CD4-positive, alpha-beta T cell (primary cell): ENCODE results near the gene PPP2R2C. TPM values are rescaled to one million over a fixed set of nuclear protein-coding genes. Genes with fewer than 3 reads are reported as not detected.

Source experiments
- ATAC-seq: fragments of 200-7000 bp; cut with Tn5 transposase; one replicate; pipeline ENCODE4 v1.10.0; 2022; ENCODE audit warnings: mild to moderate bottlenecking; ENCODE audit not compliant: poor library complexity
- CTCF ChIA-PET: fragments of 350-600 bp; sonication (Branson Sonifier 250); formaldehyde crosslinking; loops from one replicate; lab custom pipeline; 2021; ENCODE audit warnings: antibody characterized with exemption, inconsistent platforms; lab: Charles Lee
- POLR2A ChIA-PET: fragments of 350-600 bp; sonication (Branson Sonifier 250); formaldehyde crosslinking; loops from one replicate; lab custom pipeline; 2021; ENCODE audit warnings: antibody characterized with exemption, inconsistent platforms; lab: Charles Lee
- DNase-seq, 14 experiments: peaks; one replicate each; pipeline ENCODE4 v3.0.0-alpha.2; 2013 to 2020; ENCODE audit warnings: mixed read lengths in 2 of 14
- H3K27ac ChIP-seq, 2 donors: one replicate each; pipeline versions ENCODE4 v1.5.1 to v1.7.0; 2013; ENCODE audit warnings: low read length in 2 of 2, low read depth in 1 of 2, mild to moderate bottlenecking in 1 of 2
- H3K27me3 ChIP-seq, 2 experiments: 1 replicate in 1 of 2; 2 replicates in 1 of 2; pipeline versions ENCODE4 v1.6.1 to v1.7.0; 2013; ENCODE audit warnings: low read length in 2 of 2, control low read depth in 1 of 2, mild to moderate bottlenecking in 1 of 2, moderate library complexity in 1 of 2; ENCODE audit not compliant: insufficient read depth in 2 of 2, control insufficient read depth in 1 of 2
- H3K36me3 ChIP-seq: one replicate; pipeline ENCODE4 v1.6.1; 2013; ENCODE audit warnings: low read length, control low read depth; ENCODE audit not compliant: insufficient read depth
- H3K4me1 ChIP-seq: one replicate; pipeline ENCODE4 v1.6.1; 2013; ENCODE audit warnings: low read length, control low read depth; ENCODE audit not compliant: insufficient read depth
- H3K4me3 ChIP-seq: one replicate; pipeline ENCODE4 v1.5.1; 2013; ENCODE audit warnings: mild to moderate bottlenecking, low read length, moderate library complexity
- H3K9me3 ChIP-seq, 2 experiments: 1 replicate in 1 of 2; 2 replicates in 1 of 2; pipeline versions ENCODE4 v1.6.1 to v1.7.0; 2013; ENCODE audit warnings: low read length in 2 of 2, mild to moderate bottlenecking in 2 of 2, control low read depth in 1 of 2, moderate library complexity in 1 of 2; ENCODE audit not compliant: control insufficient read depth in 1 of 2, insufficient read depth in 1 of 2
- H3K27ac Mint-ChIP-seq: one replicate; pipeline ENCODE4 v1.8.0; 2020; ENCODE audit warnings: mixed read lengths
- H3K27me3 Mint-ChIP-seq: one replicate; pipeline ENCODE4 v1.8.0; 2021; ENCODE audit warnings: mixed read lengths
- H3K36me3 Mint-ChIP-seq: one replicate; pipeline ENCODE4 v1.8.0; 2021; ENCODE audit warnings: low read depth, mixed read lengths
- H3K4me1 Mint-ChIP-seq: one replicate; pipeline ENCODE4 v1.8.0; 2021; ENCODE audit warnings: low read depth, mixed read lengths
- H3K4me3 Mint-ChIP-seq: one replicate; pipeline ENCODE4 v1.8.0; 2020; ENCODE audit warnings: mild to moderate bottlenecking, mixed read lengths
- H3K9me3 Mint-ChIP-seq: one replicate; pipeline ENCODE4 v1.8.0; 2020; ENCODE audit warnings: mixed read lengths
- intact Hi-C, 2 experiments: fragments of 100-400 bp; cut with DNase I in 1 of 2; cut with micrococcal nuclease in 1 of 2; formaldehyde crosslinking; loops; one replicate each; pipeline versions ENCODE4 v1.15.1 to v1.9.0; 2023 to 2025; cut with DNase I, micrococcal nuclease
- total RNA-seq, 174 experiments: library from RNA in 2 of 174; stranded (reverse) in 2 of 174; gene quantifications; one replicate each; pipeline ENCODE4 v1.2.3 and lab custom pipeline; 2021 to 2026
- TF ChIP-seq, protein P1 (sequence below): fragments of 200-600 bp; IDR thresholded peaks from one replicate; pipeline ENCODE4 v1.8.0; 2022; ENCODE audit warnings: antibody characterized with exemption, mild to moderate bottlenecking

Gene PPP2R2C
- total RNA-seq, 2 experiments from 2014 or later: not detected

DNA sequence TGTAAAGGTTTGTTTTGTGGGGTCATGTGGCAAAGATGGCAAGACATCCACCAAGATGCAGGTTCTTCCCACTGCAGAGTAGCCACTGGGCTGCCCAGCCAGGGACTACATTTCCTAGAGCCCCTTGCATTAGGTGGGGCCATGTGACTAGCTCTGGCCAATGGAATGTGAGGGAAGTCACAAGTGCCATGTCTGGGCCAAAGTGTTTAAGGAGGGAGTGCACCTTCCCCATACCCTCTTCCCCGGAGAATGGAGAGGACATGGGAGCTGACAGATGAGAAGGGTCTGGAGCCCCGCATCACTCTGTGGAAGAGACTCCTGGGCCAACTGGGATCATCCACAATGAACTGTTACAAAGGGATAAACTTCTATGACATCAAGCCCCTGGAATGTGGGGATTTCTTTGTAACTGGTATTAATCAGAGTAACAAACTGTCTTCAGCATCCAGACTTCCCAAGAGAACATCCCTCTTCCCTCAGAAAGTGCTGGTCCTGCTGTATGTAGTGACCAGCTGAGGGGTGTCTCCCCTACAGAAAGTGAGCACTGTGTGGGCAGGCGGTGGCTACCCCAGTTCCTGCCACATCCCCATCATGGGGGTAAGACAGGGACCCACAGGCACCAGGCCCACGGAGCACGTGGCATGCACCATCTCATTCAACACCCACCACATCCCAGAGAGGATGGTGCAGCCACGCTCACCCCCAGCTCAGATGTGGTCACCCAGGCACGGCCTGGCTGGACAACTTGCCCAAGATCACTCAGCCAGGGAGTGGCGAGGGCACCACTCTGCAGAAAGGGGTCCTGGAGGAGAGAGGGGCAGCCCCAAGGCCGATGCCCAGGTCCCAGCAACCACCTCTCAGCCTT lies 10.9 kb downstream of the PPP2R2C start:
- CTCF ChIA-PET: no interaction called here
- no peaks in the 10 kb centered on the region for H3K4me1 Mint-ChIP-seq
- H3K27ac Mint-ChIP-seq: no peak overlapping the region
- Histone ChIP-seq H3K27me3 (peaks cover 4 to 16% of the 10 kb centered on the region in 2 experiments), H3K4me3 (no peak overlapping the region), H3K9me3 (peaks cover 9 to 10% of the 10 kb centered on the region in 2 experiments), H3K4me1 (no peaks in the 10 kb centered on the region), H3K27ac (no peak overlapping the region), H3K36me3 (no peaks in the 10 kb centered on the region)
- POLR2A ChIA-PET: no interaction called here
- intact Hi-C loops: no loop called here
- H3K9me3 Mint-ChIP-seq: peaks cover 3% of the 10 kb centered on the region
- TF ChIP-seq, protein P1, sequence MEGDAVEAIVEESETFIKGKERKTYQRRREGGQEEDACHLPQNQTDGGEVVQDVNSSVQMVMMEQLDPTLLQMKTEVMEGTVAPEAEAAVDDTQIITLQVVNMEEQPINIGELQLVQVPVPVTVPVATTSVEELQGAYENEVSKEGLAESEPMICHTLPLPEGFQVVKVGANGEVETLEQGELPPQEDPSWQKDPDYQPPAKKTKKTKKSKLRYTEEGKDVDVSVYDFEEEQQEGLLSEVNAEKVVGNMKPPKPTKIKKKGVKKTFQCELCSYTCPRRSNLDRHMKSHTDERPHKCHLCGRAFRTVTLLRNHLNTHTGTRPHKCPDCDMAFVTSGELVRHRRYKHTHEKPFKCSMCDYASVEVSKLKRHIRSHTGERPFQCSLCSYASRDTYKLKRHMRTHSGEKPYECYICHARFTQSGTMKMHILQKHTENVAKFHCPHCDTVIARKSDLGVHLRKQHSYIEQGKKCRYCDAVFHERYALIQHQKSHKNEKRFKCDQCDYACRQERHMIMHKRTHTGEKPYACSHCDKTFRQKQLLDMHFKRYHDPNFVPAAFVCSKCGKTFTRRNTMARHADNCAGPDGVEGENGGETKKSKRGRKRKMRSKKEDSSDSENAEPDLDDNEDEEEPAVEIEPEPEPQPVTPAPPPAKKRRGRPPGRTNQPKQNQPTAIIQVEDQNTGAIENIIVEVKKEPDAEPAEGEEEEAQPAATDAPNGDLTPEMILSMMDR: no peak
- H3K27me3 Mint-ChIP-seq: peaks cover 67% of the 10 kb centered on the region
- H3K4me3 Mint-ChIP-seq: no peak overlapping the region
- DNase-seq: no peak
- H3K36me3 Mint-ChIP-seq: no peaks in the 10 kb centered on the region
- no peak for ATAC-seq

GRCh38 chr4:6460876-6461275 lies 11.5 kb downstream of the PPP2R2C start:
- Mint-ChIP-seq H3K36me3 (no peaks in the 10 kb centered on the region), H3K27me3 (peaks cover 63% of the 10 kb centered on the region), H3K4me3 (no peak overlapping the region), H3K4me1 (no peaks in the 10 kb centered on the region), H3K27ac (no peak overlapping the region), H3K9me3 (peaks cover 3% of the 10 kb centered on the region)
- intact Hi-C loops: no loop called here
- ATAC-seq: no peak
- CTCF ChIA-PET: no interaction called here
- TF ChIP-seq, protein P1: no peak
- Histone ChIP-seq H3K36me3 (no peaks in the 10 kb centered on the region), H3K27ac (no peak overlapping the region), H3K4me1 (no peaks in the 10 kb centered on the region), H3K4me3 (no peak overlapping the region), H3K27me3 (peaks cover 4 to 17% of the 10 kb centered on the region in 2 experiments), H3K9me3 (peaks cover 9 to 10% of the 10 kb centered on the region in 2 experiments)
- no peak for DNase-seq
- POLR2A ChIA-PET: no interaction called here

GRCh38 chr4:6458528-6458927 lies 13.9 kb downstream of the PPP2R2C start:
- ChIA-PET CTCF (no interaction called here), POLR2A (no interaction called here)
- H3K36me3 Mint-ChIP-seq: no peaks in the 10 kb centered on the region
- Histone ChIP-seq H3K4me3 (no peak overlapping the region), H3K27ac (no peak overlapping the region), H3K9me3 (peaks cover 9 to 10% of the 10 kb centered on the region in 2 experiments), H3K36me3 (no peaks in the 10 kb centered on the region), H3K4me1 (no peaks in the 10 kb centered on the region), H3K27me3 (peaks cover 4 to 19% of the 10 kb centered on the region in 2 experiments)
- intact Hi-C loops: no loop called here
- H3K27me3 Mint-ChIP-seq: peaks cover 60% of the 10 kb centered on the region
- H3K27ac Mint-ChIP-seq: no peak overlapping the region
- peaks cover 3% of the 10 kb centered on the region for H3K9me3 Mint-ChIP-seq
- TF ChIP-seq, protein P1: no peak
- no peaks in the 10 kb centered on the region for H3K4me1 Mint-ChIP-seq
- no peak overlapping the region for H3K4me3 Mint-ChIP-seq
- no peak for DNase-seq
- ATAC-seq: no peak
